NB4 (cell line): Measurements from ENCODE around the gene LRBA.
"Not testable (repeated sequence)": the region's sequence is repeated elsewhere in the genome, so short reads cannot be mapped to it uniquely, and the experiment has no call there.

Experiments
- DNase-seq: peaks from one replicate; pipeline ENCODE4 v3.0.0; 2010; ENCODE audit warnings: low read depth
- H3K4me3 ChIP-seq: one replicate; pipeline ENCODE4 v1.5.1; 2011; ENCODE audit warnings: mild to moderate bottlenecking, low read depth, low read length, moderate library complexity
- MAX ChIP-seq: IDR thresholded peaks from 2 replicates; pipeline ENCODE4 v1.6.1; 2011; ENCODE audit warnings: low read depth, low read length
- MYC ChIP-seq: IDR thresholded peaks from 2 replicates; pipeline ENCODE4 v1.6.1; 2011; ENCODE audit warnings: low read depth, low read length
- POLR2A ChIP-seq: IDR thresholded peaks from 2 replicates; pipeline ENCODE4 v1.6.1; 2011; ENCODE audit warnings: mild to moderate bottlenecking; ENCODE audit not compliant: insufficient read length; ENCODE audit errors: extremely low read depth
- TF ChIP-seq, protein P1 (sequence below): IDR thresholded peaks from one replicate; pipeline ENCODE4 v1.5.1; 2012; ENCODE audit warnings: low read depth, low read length

Gene LRBA

GRCh38 chr4:151035328-151035727 lies 20.2 kb upstream of the LRBA start:
- no peak for DNase-seq
- no peak for TF ChIP-seq MAX
- TF ChIP-seq, protein P1, sequence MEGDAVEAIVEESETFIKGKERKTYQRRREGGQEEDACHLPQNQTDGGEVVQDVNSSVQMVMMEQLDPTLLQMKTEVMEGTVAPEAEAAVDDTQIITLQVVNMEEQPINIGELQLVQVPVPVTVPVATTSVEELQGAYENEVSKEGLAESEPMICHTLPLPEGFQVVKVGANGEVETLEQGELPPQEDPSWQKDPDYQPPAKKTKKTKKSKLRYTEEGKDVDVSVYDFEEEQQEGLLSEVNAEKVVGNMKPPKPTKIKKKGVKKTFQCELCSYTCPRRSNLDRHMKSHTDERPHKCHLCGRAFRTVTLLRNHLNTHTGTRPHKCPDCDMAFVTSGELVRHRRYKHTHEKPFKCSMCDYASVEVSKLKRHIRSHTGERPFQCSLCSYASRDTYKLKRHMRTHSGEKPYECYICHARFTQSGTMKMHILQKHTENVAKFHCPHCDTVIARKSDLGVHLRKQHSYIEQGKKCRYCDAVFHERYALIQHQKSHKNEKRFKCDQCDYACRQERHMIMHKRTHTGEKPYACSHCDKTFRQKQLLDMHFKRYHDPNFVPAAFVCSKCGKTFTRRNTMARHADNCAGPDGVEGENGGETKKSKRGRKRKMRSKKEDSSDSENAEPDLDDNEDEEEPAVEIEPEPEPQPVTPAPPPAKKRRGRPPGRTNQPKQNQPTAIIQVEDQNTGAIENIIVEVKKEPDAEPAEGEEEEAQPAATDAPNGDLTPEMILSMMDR = no peak
- H3K4me3 ChIP-seq = no peak overlapping the region

- no peak overlapping the region for H3K4me3 ChIP-seq
- DNase-seq = no peak
- TF ChIP-seq, protein P1 = no peak
- TF ChIP-seq MAX (no peak), POLR2A (no peak), MYC (no peak)
Observed at GRCh38 chr4:151034829-151035228, 19.7 kb upstream of the LRBA start.

DNA sequence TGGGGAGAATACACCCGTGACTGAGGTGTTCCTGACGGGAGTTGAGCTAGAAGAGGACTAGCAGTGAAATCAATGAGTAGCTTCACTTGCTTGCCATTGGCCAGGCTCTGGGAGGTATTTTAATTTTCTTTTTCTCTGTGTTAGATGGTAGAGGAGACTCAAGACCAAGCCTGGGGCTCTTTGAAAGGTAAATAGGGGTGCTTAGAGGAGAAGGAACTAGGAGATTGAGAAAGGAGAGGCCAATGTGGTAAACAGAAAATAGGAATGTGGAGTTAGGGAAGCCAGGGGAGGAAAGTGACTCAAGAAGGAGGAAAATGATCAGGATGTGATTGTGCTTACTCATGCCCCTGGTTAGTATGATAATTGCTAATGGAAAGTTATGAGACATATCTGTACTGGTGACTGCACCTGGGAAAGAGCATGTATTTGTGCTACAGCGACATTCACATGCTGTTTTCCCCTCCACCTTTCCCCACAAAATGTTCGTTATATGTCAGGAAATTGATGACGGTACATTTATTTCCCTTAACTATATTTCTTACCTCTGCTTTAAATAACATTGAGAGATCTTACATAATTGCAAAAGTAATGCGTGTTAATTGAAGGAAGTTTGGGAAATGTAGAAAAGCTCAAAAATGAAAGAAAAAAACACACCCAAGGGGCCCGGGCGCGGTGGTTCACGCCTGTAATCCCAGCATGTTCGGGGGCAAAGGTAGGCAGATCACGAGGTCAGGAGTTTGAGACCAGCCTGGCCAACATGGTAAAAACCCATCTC lies 16.9 kb upstream of the LRBA start:
- no peak for DNase-seq
- TF ChIP-seq, protein P1 = no peak
- H3K4me3 ChIP-seq = no peak overlapping the region

DNA sequence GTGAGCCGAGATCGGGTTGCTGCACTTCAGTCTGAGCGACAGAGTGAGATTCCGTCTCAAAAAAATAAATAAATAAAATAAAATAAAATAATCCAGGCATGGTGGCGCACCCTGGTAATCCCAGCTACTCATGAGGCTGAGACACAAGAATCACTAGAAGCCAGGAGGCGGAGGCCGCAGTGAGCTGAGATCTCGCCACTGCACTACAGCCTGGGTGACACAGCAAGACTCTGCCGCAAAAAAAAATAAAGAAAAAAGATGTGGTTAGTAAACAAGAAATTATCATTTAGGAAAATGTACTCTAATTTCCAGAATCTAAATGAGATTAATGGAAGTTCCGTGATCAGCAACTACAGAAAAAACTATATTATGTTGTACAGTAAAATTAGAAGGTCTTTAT lies 14.5 kb upstream of the LRBA start:
- H3K4me3 ChIP-seq = no peak overlapping the region
- no peak for DNase-seq
- TF ChIP-seq POLR2A (no peak), MAX (no peak), MYC (no peak)

DNA sequence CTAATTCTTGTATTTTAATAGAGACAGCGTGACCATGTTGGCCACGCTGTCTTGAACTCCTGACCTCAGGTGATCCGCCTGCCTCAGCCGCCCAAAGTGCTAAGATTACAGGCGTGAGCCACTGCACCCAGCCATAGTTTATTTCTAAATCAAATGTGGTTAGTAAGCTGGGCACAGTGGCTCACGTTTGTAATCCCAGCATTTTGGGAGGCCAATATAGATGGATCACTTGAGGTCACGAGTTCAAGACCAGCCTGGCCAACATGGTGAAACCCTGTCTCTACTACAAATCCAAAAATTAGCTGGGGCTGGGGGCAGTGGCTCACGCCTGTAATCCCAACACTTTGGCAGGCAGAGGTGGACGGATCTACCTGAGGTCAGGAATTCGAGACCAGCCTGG lies 13.9 kb upstream of the LRBA start:
- not testable (repeated sequence) for H3K4me3 ChIP-seq, DNase-seq

- TF ChIP-seq POLR2A (no peak), MYC (no peak), MAX (no peak)
- TF ChIP-seq, protein P1 = no peak
- no peak for DNase-seq
- no peak overlapping the region for H3K4me3 ChIP-seq
Observed at GRCh38 chr4:151025759-151026158, 10.7 kb upstream of the LRBA start.

GRCh38 chr4:151022586-151022985 lies 7.5 kb upstream of the LRBA start:
- no peak overlapping the region for H3K4me3 ChIP-seq
- TF ChIP-seq MAX (no peak), MYC (no peak), POLR2A (no peak)
- TF ChIP-seq, protein P1 = no peak
- DNase-seq = no peak
